Kidney capillary endothelial cell (primary cell): Measurements from ENCODE around the gene MLF1.

Experiments
- DNase-seq: peaks from one replicate; pipeline ENCODE4 v3.0.0-alpha.2; 2018; ENCODE audit warnings: low spot score

Gene MLF1

DNA sequence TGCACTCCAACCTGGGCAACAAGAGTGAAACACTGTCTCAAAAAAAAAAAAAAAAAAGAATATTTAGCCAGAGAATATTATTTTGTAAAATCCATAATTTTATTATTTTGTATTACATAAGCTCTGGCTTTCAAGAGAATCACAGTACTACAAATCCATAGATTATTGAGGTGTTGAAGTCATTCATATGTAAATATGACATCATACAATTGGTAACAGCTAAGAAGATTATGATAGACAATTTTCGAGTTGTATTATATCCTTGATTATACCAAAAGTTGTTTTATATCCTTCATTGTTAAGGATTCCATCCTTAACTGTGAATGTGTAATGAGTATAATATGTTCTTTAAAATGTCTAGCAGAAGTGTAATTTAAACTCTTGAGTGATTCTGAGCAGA, 3.7 kb downstream of the MLF1 start:
- DNase-seq = no peak

DNA sequence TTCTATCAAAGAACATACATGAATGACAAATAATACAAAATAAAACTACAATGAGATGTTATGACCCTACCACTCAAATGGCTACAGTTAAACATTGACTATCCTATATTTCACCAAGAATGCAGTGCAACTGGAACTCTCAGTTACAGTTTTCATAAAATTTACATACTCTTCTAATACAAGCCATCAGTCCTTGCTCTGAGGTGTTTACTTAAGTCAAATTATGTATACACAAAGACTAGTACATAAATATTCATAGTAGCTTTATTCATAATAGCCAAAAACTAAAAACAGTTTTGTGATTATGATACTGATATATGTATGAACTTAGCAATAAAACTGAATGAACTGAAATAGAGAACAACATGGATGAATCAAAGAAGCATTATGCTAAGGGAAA, 19.2 kb downstream of the MLF1 start:
- DNase-seq = no peak

DNA sequence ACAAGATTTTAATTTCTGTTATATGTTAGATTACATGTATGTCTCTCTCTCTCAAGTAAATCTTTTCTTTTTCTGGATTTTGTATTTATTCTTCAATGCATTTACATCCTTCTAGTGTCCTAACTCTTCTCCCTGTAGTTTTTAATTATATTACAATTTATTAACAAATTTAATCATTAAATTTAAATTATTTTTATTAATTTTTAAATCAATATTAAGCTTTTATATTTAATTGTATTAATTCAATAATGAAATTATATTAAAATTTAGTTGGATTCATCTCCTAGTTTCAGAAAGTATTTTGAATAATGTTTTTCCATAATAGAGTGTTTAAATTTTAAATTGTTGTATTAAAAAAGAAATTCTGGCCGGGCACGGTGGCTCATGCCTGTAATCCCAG, 29.8 kb downstream of the MLF1 start:
- no peak for DNase-seq

DNA sequence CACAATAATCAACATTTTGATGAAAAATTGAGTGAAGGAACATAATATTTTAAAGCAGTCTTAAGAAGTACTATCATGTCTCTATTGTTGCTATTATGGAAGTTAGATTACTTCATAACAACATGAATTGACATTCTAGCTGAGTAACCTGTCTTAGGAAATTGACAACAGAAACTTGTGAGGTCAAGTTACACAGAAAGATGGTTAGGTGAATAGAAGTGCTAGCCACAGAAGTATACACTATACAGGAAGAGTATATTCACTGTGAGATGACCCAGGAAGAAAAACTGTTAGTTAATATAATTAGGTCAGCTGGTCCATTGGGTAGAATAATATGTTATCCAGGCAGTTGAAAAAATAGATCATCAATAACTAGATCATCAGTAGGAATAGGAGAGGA, 31.2 kb downstream of the MLF1 start:
- DNase-seq = no peak

DNA sequence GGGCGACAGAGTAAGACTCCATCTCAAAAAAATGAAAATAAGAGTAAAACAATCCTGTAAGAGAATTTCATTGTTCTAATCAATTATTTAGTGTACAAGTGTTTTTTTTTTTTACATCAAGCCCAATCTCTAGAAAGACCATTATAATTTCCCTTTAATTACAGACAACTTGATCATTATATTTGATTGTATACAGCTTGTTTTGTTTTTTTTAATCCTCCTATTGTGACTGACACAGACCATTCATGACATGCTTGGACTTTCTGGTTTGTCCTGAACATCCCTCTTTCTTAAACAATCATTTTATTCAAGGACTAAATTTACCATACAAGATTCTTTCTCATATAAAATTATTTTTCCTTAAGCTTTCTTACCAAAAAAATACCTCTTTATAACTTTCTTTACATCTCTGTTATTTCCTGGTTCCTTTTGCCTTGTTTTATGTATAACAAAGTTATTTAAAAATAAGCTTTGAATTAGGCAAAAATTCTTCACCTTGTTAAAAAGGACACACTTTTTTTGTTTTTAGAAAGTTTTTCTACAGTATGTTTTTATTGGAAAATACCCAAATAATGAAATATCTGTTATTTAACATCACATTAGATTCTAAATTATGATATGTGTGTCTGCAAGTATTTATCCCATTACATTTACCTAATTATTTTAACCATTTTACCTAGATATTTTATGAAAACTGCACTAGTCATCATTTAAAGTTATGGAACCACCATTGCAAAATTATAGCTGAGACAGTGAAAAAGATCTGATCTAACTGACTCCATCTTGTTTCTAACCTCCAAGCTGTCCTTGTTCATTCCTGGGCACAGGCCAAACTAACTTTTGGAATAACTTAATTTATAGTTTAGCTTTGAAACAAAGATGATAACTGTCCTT, 47.2 kb downstream of the MLF1 start:
- no peak for DNase-seq

DNA sequence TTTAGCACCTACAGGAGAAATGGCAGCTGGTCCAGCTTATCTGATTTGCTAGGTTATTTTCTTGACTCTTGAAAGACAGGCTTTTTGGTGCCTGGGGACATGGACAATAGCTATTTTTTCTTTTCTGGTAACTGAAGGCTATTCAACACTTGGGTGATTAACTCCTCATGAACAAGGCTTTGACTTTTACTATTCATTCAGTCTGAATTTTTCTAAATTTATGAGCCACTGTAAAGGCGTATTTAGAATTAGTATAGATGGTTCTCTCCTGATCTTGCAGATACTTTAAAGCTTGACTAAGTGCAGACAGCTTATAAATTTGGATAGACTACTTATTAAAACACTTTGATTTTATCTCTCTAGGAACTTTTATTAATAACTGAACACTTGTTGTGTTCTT, 54.9 kb downstream of the MLF1 start:
- no peak for DNase-seq

DNA sequence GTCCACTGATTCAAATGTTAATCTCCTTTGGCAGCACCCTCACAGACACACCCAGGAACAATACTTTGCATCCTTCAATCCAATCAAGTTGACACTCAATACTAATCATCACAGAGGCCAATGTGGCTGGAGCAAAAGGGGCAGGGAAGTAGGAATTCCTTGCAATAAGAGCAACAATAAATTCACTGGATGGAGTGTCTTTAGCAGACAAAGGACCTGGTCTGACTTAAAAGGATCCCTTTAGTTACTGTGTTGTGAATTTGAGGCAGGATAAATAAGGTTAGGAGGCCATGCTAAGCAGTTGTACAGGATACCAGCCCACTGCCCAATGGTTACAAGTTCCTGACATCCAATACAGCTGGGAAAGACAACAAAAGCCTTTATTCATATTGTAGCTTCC, 61.0 kb downstream of the MLF1 start:
- DNase-seq = no peak

DNA sequence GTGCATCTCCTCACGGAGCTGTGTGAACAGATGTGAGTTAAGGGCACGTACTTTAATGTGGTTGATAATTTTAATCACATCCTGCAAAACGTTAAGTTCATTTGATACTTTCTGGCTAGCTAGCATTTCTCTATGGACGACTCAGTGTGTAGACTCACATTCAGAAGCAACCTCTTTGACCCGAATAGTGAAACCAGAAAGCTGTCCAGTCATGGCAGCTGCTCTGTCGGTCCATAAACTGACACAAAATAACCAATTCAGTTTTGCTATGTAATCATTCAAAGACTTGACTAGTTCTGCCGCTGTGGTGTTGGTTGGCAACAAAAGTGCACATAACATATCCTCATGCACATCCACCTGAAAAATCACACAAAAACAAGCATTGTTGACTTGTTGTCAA, 69.7 kb downstream of the MLF1 start:
- no peak for DNase-seq

DNA sequence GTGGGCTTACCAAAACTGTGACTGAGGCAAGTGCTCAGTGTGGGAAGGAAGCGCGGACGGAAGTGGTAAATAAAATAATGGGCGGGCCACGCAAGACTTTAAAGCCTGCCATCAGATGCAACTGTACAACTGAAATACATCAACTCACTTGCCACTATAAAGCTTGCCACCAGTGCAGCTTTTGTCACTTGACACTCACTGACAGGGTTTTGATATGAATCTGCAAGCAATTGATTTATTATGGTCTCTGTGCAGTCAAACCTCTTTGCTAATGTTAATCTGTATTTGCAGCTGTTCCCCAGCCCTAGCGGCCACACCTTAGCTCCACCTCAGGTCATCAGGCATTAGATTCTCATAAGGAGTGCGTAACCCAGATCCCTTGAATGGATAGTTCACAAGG, 71.0 kb downstream of the MLF1 start:
- no peak for DNase-seq

DNA sequence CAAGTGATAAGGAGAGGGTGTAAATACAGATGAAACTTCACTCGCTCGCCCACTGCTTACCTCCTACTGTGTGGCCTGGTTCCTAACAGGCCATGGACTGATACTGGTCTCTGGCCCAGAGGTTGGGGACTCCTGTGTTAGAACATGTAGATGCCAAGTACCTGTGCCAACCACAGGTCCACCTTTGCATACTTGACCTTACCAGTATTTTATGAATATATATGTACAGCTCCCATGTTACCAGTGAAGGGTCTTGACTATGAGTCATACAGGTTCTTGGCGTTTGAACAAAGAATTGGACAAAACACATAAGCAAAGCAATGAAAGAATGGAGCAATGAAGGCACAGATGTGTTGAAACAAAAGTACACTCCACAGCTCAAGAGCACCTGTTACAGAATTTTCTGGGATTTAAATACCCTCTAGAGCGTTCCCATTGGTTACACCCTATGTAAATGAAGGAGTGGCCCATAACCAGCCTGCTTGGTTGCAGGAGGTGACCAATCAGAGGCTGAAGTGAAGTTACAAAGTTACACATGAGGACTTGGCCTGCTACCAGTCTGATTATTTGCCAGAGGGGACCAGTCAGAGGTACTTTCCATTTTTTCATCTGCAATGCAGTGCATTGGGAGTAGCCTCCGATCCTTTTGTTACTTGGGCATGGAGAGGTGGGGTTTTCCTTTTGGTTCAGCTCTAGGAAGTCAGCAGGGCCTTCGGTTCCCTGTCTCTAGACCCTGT, 71.6 kb downstream of the MLF1 start:
- DNase-seq = no peak

DNA sequence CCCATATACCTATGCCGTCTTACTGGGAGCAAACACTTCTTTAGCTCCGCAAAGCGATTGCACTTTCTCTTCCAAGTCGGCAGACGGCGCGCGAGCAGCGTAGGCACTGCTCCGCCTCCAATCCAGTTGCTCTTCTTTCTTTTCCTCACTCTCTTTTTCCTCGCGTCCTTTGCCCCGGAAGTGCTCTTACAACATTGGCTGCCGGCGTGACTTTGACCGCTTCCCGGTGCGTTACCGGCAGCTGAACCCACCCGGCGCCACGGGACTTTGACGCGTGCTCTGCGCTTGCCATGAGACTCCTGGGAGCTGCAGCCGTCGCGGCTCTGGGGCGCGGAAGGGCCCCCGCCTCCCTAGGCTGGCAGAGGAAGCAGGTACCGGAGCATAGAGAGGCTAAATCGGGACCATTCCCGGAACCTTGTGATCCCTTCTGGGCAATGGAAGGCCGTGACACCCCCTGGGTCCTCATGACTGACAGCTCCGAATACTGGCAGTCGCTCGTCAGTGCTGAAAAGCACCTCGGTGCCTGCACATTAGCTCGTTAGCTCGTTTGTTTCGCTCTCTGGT, 73.4 kb downstream of the MLF1 start, which contains the start of gene GFM1:
TSS of gene GFM1 (plus strand) at position 183 of the 564 bp plus-strand sequence. CDS start at position 291, 108 bp downstream.
- DNase-seq = peak; percentile 94

DNA sequence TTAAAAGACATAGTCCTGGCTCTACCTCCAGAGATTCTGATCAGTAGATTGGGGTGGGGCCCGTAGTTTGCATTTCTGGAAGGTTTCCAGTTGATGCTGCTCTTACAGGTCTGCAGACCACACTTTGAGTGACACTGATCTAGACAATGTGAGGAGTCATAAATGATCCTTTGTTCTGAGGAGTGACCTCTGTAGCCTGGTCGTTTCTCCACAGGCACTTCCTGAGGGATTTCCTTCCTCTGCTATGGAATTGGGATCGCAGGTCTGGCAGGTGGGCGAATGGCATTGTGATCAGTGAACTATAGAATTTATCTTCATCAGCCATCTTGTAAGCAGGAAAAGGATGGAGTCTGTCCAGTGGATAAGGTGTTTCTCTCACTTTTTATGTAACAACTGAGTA, 78.8 kb downstream of the MLF1 start:
- peak; percentile 86 for DNase-seq

DNA sequence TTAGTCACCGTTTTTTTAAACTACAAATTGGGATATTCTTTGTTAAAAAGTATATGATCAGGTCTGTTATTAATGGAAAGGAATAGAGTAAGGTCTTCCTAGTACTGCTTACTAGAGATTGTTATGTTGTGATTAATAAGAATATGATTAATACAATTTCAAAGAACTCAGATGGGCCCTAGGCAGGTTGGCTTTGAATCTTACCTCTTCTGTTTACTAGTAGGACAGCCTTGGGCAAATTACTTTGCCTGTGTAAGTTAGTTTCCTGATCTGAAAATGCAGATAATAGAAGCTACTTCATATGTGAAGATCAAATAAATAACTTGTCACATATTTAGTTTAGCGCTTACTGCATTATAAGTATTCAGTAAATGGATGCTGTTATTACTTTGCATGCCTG, 80.2 kb downstream of the MLF1 start:
- no peak for DNase-seq

DNA sequence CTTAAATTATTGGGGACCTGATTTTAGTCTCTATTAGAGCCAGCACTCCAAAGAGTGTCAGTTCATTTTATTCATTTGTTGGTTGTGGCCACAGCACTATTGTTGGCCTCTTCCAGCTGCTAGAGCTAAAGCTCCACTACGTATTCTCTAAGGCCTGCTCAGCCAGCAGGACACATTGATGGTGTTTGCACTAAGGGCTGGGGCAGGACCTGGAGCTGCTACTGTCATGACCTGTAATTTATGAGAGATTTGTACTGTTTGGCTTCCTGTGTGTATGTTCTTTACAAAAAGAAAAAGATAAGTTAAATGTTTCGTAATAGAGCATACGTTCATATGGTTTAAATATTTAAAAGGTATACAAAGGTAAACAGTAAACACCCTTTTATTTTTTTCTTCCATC, 81.5 kb downstream of the MLF1 start:
- DNase-seq = no peak
